ENCODE data around the gene ATXN3L. TPM values are rescaled to one million over a fixed set of nuclear protein-coding genes. Genes with fewer than 3 reads are reported as not detected.

ATXN3L gene
- total and polyA plus RNA-seq, 10 of the 15 experiments (the other 5 are each of a cell fraction or from before 2014, with no cell fraction given): not detected

GRCh38 chrX:13285229-13285628 lies 34.6 kb downstream of the ATXN3L start (continued):
- TF ChIP-seq, protein P1, sequence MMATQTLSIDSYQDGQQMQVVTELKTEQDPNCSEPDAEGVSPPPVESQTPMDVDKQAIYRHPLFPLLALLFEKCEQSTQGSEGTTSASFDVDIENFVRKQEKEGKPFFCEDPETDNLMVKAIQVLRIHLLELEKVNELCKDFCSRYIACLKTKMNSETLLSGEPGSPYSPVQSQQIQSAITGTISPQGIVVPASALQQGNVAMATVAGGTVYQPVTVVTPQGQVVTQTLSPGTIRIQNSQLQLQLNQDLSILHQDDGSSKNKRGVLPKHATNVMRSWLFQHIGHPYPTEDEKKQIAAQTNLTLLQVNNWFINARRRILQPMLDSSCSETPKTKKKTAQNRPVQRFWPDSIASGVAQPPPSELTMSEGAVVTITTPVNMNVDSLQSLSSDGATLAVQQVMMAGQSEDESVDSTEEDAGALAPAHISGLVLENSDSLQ (IDR thresholded peaks at IDR 0.05): no peak
- TF ChIP-seq HCFC1 (IDR thresholded peaks at IDR 0.05; ENCODE audit: low read length): no peak

- SMC1A ChIA-PET (ENCODE audit: uncharacterized antibody, unreplicated experiment): interaction anchor here (0.6 to 2.3 kb wide), 4 partner anchors 54 to 204 kb away, joined by 3 to 11 read pairs (median 3); no protein-coding TSS in a partner anchor
Observed at GRCh38 chrX:13284570-13284969, 35.3 kb downstream of the ATXN3L start.

More at GRCh38 chrX:13284570-13284969, 35.3 kb downstream of the ATXN3L start:
- H3K79me2 ChIP-seq (ENCODE audit: control insufficient read depth, insufficient read depth, low read length): no peaks in the 10 kb centered on the region
- no peak overlapping the region for H2AFZ ChIP-seq (ENCODE audit: control insufficient read depth, low read depth, low read length)
- RAD21 ChIA-PET (ENCODE audit: unreplicated experiment): interaction anchor here (1.0 kb wide), 1 partner anchor 32 kb away, joined by 3 read pairs; no protein-coding TSS in a partner anchor
- TF ChIP-seq HDAC2 (IDR thresholded peaks at IDR 0.05) (no peak), CEBPZ (IDR thresholded peaks at IDR 0.05; ENCODE audit: low read depth, low read length) (no peak), HDAC6 (IDR thresholded peaks at IDR 0.05; ENCODE audit: unreplicated experiment) (no peak), SPI1 (IDR thresholded peaks at IDR 0.05; ENCODE audit: borderline replicate concordance, insufficient read depth, low read depth, low read length) (no peak), TCF12 (IDR thresholded peaks at IDR 0.05; ENCODE audit: low read depth, low read length) (no peak), DPF2 (IDR thresholded peaks at IDR 0.05) (no peak), IRF5 (IDR thresholded peaks at IDR 0.05; ENCODE audit: borderline replicate concordance) (no peak), PBX3 (IDR thresholded peaks at IDR 0.05; ENCODE audit: insufficient replicate concordance, low read depth, low read length) (no peak), NBN (IDR thresholded peaks at IDR 0.05) (no peak)
- TF ChIP-seq, protein P2, sequence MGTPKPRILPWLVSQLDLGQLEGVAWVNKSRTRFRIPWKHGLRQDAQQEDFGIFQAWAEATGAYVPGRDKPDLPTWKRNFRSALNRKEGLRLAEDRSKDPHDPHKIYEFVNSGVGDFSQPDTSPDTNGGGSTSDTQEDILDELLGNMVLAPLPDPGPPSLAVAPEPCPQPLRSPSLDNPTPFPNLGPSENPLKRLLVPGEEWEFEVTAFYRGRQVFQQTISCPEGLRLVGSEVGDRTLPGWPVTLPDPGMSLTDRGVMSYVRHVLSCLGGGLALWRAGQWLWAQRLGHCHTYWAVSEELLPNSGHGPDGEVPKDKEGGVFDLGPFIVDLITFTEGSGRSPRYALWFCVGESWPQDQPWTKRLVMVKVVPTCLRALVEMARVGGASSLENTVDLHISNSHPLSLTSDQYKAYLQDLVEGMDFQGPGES (IDR thresholded peaks at IDR 0.05): no peak
- TF ChIP-seq, protein P3, sequence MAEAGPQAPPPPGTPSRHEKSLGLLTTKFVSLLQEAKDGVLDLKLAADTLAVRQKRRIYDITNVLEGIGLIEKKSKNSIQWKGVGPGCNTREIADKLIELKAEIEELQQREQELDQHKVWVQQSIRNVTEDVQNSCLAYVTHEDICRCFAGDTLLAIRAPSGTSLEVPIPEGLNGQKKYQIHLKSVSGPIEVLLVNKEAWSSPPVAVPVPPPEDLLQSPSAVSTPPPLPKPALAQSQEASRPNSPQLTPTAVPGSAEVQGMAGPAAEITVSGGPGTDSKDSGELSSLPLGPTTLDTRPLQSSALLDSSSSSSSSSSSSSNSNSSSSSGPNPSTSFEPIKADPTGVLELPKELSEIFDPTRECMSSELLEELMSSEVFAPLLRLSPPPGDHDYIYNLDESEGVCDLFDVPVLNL (IDR thresholded peaks at IDR 0.05; ENCODE audit: low read depth, low read length): no peak
- CTCF ChIA-PET: interaction anchor here (1.7 kb wide), 1 partner anchor 16 kb away, joined by 4 read pairs; no protein-coding TSS in a partner anchor
- no peaks in the 10 kb centered on the region for H3K4me1 ChIP-seq (ENCODE audit: control insufficient read depth, insufficient read depth, low read length)
- in situ Hi-C loops (cut with MboI): no loop called here
- DNase-seq (ENCODE audit: low read depth, low spot score): no peak
- no TSS peak for BruUV-seq (replicated peaks)
- POLR2A ChIA-PET: no interaction called here
- FAIRE-seq: no peak
- no peaks in the 10 kb centered on the region for H3K36me3 ChIP-seq (ENCODE audit: control insufficient read depth in 2 of 2, insufficient read depth in 2 of 2, low read length in 1 of 2)
- ATAC-seq: no peak
- no peaks in the 10 kb centered on the region for H3K27me3 ChIP-seq (replicated peaks in 1 of 2; ENCODE audit: control insufficient read depth in 2 of 2, insufficient read depth in 2 of 2, low read length in 1 of 2)
- no peak overlapping the region for H3K9ac ChIP-seq (ENCODE audit: control insufficient read depth, insufficient read depth, low read length)
- H3K4me2 ChIP-seq (ENCODE audit: control insufficient read depth, insufficient read depth): no peak overlapping the region
- 100% methylated on average over 1 of the region's 1 CpG for WGBS (ENCODE audit: insufficient coverage, insufficient replicate concordance, low lambda C conversion rate, missing lambda C conversion rate)
- intact Hi-C loops (cut with micrococcal nuclease; ENCODE audit: unreplicated experiment): no loop called here
- H3K4me3 ChIP-seq: no peak overlapping the region
- no peak overlapping the region for H3K27ac ChIP-seq (ENCODE audit: control insufficient read depth, insufficient read depth)
- H3K9me3 ChIP-seq (replicated peaks; ENCODE audit: control insufficient read depth, insufficient read depth, low read length): peaks cover 10% of the 10 kb centered on the region; the same call in 2 of the 3 replicates
- no peaks in the 10 kb centered on the region for H4K20me1 ChIP-seq (ENCODE audit: control insufficient read depth, insufficient read depth)
